ENCODE results near the gene GPR155.

- no peak for TF ChIP-seq CTCF (optimal IDR thresholded peaks at IDR 0.05 in 1 of 3, IDR thresholded peaks at IDR 0.05 in 1 of 3, conservative IDR thresholded peaks at IDR 0.05 in 1 of 3; ENCODE audit: extremely low read depth in 1 of 3, insufficient read depth in 2 of 3, low read length in 3 of 3)
- TF ChIP-seq EZH2 (IDR thresholded peaks at IDR 0.05; ENCODE audit: low read length): no peak
Observed at GRCh38 chr2:174535083-174535482, 48.3 kb upstream of the GPR155 start.

All from keratinocyte (primary cell).